Measurements from ENCODE around the gene KDM4C.

- TF ChIP-seq POLR2A (IDR thresholded peaks at IDR 0.05) = no peak
- TF ChIP-seq EP300 (IDR thresholded peaks at IDR 0.05) = no peak
- no peak for TF ChIP-seq CTCF (IDR thresholded peaks at IDR 0.05)
These were observed 199.1 kb downstream of the KDM4C start for GRCh38 chr9:6956879-6957278.

Data from sigmoid colon (tissue), 4 donors.